HEK293T (cell line): ENCODE results near the gene MMGT1.

Source experiments
- CTCF ChIA-PET: fragments of 350-600 bp; formaldehyde crosslinking; extraction: SDS; loops from one replicate; lab custom pipeline; 2021; ENCODE audit warnings: antibody characterized with exemption, inconsistent platforms; lab: Yijun Ruan, JAX
- POLR2A ChIA-PET: fragments of 350-600 bp; formaldehyde crosslinking; extraction: SDS; loops from one replicate; lab custom pipeline; 2020; ENCODE audit warnings: antibody characterized with exemption, inconsistent platforms; lab: Yijun Ruan, JAX
- DNase-seq: peaks from one replicate; pipeline ENCODE4 v3.0.0; 2012; ENCODE audit warnings: mixed read lengths; ENCODE audit errors: extremely low spot score
- ARNT ChIP-seq: fragments of 450-650 bp; IDR thresholded peaks from 2 replicates; pipeline ENCODE4 v1.6.1; 2017; ENCODE audit warnings: mild to moderate bottlenecking
- BHLHE40 ChIP-seq: fragments of 450-650 bp; IDR thresholded peaks from 2 replicates; pipeline ENCODE4 v1.6.1; 2016; ENCODE audit warnings: mild to moderate bottlenecking, moderate library complexity, borderline replicate concordance
- CTBP1 ChIP-seq: fragments of 450-650 bp; IDR thresholded peaks from 2 replicates; pipeline ENCODE4 v1.6.1; 2016; ENCODE audit warnings: borderline replicate concordance
- ELF4 ChIP-seq: fragments of 450-650 bp; IDR thresholded peaks from 2 replicates; pipeline ENCODE4 v1.6.1; 2017; ENCODE audit warnings: antibody characterized with exemption
- FOXA1 ChIP-seq: fragments of 450-650 bp; IDR thresholded peaks from 2 replicates; pipeline ENCODE4 v1.6.1; 2016; ENCODE audit warnings: mild to moderate bottlenecking
- FOXK2 ChIP-seq: fragments of 450-650 bp; IDR thresholded peaks from 2 replicates; pipeline ENCODE4 v1.6.1; 2016; ENCODE audit warnings: mild to moderate bottlenecking
- FOXM1 ChIP-seq: fragments of 450-650 bp; IDR thresholded peaks from 2 replicates; pipeline ENCODE4 v1.6.1; 2017; ENCODE audit warnings: mild to moderate bottlenecking, borderline replicate concordance
- HDGF ChIP-seq: fragments of 450-650 bp; IDR thresholded peaks from 2 replicates; pipeline ENCODE4 v1.6.1; 2017; ENCODE audit warnings: antibody characterized with exemption, borderline replicate concordance
- L3MBTL2 ChIP-seq: fragments of 450-650 bp; conservative IDR thresholded peaks from 2 replicates; pipeline ENCODE4 v1.6.1; 2016; ENCODE audit warnings: mild to moderate bottlenecking
- LEF1 ChIP-seq: fragments of 450-650 bp; IDR thresholded peaks from 2 replicates; pipeline ENCODE4 v1.6.1; 2017; ENCODE audit warnings: mild to moderate bottlenecking, borderline replicate concordance
- NFRKB ChIP-seq: fragments of 450-650 bp; IDR thresholded peaks from 2 replicates; pipeline ENCODE4 v1.6.1; 2016; ENCODE audit warnings: mild to moderate bottlenecking, moderate library complexity
- SP1 ChIP-seq: fragments of 450-650 bp; IDR thresholded peaks from 2 replicates; pipeline ENCODE4 v1.6.1; 2017
- SUZ12 ChIP-seq: fragments of 450-650 bp; IDR thresholded peaks from 2 replicates; pipeline ENCODE4 v1.6.1; 2016; ENCODE audit warnings: mild to moderate bottlenecking
- TARDBP ChIP-seq: fragments of 450-650 bp; IDR thresholded peaks from 2 replicates; pipeline ENCODE4 v1.6.1; 2016
- ZNF384 ChIP-seq: fragments of 450-650 bp; IDR thresholded peaks from 2 replicates; pipeline ENCODE4 v1.6.1; 2016
- TF ChIP-seq, protein P1 (sequence below): fragments of 450-650 bp; IDR thresholded peaks from 2 replicates; pipeline ENCODE4 v1.6.1; 2016

Gene MMGT1

GRCh38 chrX:135973548-135974278 lies at the start of gene MMGT1:
MMGT1 (minus strand) TSS chrX:135973988; CDS start chrX:135973675, 313 bp downstream.
- TF ChIP-seq ELF4 (peak; percentile 36; the same call in 1 of the 2 replicates), TARDBP (peak; percentile 65; the same call in 1 of the 2 replicates), FOXM1 (no peak), ZNF384 (no peak), NFRKB (0 out of 2 replicates have a peak, but pooled peaks have one; percentile 31), FOXK2 (no peak), SP1 (no peak), CTBP1 (no peak)
- TF ChIP-seq, protein P1, sequence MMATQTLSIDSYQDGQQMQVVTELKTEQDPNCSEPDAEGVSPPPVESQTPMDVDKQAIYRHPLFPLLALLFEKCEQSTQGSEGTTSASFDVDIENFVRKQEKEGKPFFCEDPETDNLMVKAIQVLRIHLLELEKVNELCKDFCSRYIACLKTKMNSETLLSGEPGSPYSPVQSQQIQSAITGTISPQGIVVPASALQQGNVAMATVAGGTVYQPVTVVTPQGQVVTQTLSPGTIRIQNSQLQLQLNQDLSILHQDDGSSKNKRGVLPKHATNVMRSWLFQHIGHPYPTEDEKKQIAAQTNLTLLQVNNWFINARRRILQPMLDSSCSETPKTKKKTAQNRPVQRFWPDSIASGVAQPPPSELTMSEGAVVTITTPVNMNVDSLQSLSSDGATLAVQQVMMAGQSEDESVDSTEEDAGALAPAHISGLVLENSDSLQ = no peak
- POLR2A ChIA-PET = interaction anchor here (0.6 to 1.6 kb wide), 5 partner anchors 13 to 458 kb away, joined by 3 to 7 read pairs (median 4); no protein-coding TSS in a partner anchor
- CTCF ChIA-PET = no interaction called here

GRCh38 chrX:136021903-136022302 lies 48.1 kb upstream of the MMGT1 start:
- POLR2A ChIA-PET = no interaction called here
- TF ChIP-seq SUZ12 (no peak), L3MBTL2 (no peak), FOXA1 (no peak), ARNT (no peak), TARDBP (no peak), ZNF384 (no peak), SP1 (no peak), FOXM1 (no peak), LEF1 (no peak), BHLHE40 (no peak), ELF4 (no peak), CTBP1 (no peak)
- TF ChIP-seq, protein P1 = no peak
- CTCF ChIA-PET = no interaction called here
- DNase-seq = no peak

More at GRCh38 chrX:135973548-135974278, at the start of gene MMGT1:
- peak; percentile 93 for DNase-seq

DNA sequence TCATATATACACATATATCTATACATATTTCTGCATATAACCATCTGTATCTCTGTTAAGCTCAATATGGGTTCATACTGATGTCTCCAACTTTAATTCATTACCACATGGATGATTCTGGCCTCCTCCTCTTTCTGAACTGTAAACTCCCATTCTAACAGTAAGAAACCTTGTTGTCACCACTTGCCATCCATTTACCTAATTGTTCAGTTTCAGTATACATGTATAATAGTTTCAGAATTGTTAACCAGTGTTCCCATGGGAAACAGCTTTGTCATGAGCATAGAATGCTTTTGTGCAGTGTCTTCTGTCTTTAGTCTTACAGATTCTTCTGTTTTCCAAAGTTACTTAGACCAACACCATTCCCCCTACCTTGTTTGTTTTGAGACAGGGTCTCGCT lies 47.4 kb upstream of the MMGT1 start:
- POLR2A ChIA-PET = no interaction called here
- DNase-seq = no peak
- TF ChIP-seq, protein P1 = no peak
- no peak for TF ChIP-seq SUZ12
- CTCF ChIA-PET = no interaction called here

GRCh38 chrX:136019226-136019625 lies 45.4 kb upstream of the MMGT1 start:
- TF ChIP-seq FOXM1 = no peak
- no peak for TF ChIP-seq BHLHE40
- TF ChIP-seq ELF4 = no peak
- TF ChIP-seq ZNF384 = no peak
- no peak for TF ChIP-seq SP1
- TF ChIP-seq L3MBTL2 = no peak
- TF ChIP-seq TARDBP = no peak
- no peak for TF ChIP-seq HDGF
- TF ChIP-seq NFRKB = no peak
- TF ChIP-seq FOXK2 = no peak
- TF ChIP-seq, protein P1 = no peak
- TF ChIP-seq CTBP1 = no peak
- no peak for TF ChIP-seq ARNT
- TF ChIP-seq LEF1 = no peak
- no peak for TF ChIP-seq SUZ12
- no peak for DNase-seq
- CTCF ChIA-PET = no interaction called here
- POLR2A ChIA-PET = no interaction called here

DNA sequence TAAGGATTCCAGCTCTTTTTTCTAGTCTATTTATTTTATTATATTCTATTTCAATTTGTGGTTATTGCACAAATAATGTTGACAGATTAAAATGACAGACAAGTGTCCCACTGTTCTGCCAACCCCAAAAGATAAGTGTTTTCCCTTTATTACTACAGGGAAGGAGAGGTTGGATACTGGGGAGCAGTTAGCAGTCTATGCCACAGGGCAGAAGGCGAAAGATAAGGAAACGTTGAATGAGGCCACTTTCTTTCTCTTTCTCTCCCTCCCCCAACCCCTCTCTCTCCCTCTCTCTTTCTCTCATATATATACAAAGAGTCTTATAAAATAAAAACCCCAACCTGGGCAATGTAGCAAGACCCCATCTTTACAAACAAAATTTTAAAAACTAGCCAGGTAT lies 43.1 kb upstream of the MMGT1 start:
- no peak for DNase-seq
- ChIA-PET CTCF (interaction anchor here (1.0 kb wide), 1 partner anchor 11 kb away, joined by 3 read pairs; no protein-coding TSS in a partner anchor), POLR2A (interaction anchor here (0.8 to 1.7 kb wide), 2 partner anchors 32 to 43 kb away, joined by 3 to 4 read pairs; partner anchors contain the start of genes MMGT1 and SLC9A6)

More for the DNA sequence above, 43.1 kb upstream of the MMGT1 start:
- no peak for TF ChIP-seq L3MBTL2
- TF ChIP-seq, protein P1 = no peak
- TF ChIP-seq SP1 = no peak
- no peak for TF ChIP-seq FOXA1
- TF ChIP-seq TARDBP = no peak
- no peak for TF ChIP-seq SUZ12
- no peak for TF ChIP-seq FOXM1
- no peak for TF ChIP-seq ARNT
- no peak for TF ChIP-seq NFRKB
- no peak for TF ChIP-seq ZNF384
- no peak for TF ChIP-seq CTBP1
- TF ChIP-seq HDGF = no peak
